Activated T-cell treated with anti-CD3 and anti-CD28 coated beads, Interleukin-2, amount 50 U/mL, for 48 hours (primary cell): Measurements from ENCODE around the gene SORCS2.

Experiments used
- DNase-seq, 2 experiments: peaks; one replicate each; pipeline ENCODE4 v3.0.0-alpha.2; 2020

The SORCS2 gene

DNA sequence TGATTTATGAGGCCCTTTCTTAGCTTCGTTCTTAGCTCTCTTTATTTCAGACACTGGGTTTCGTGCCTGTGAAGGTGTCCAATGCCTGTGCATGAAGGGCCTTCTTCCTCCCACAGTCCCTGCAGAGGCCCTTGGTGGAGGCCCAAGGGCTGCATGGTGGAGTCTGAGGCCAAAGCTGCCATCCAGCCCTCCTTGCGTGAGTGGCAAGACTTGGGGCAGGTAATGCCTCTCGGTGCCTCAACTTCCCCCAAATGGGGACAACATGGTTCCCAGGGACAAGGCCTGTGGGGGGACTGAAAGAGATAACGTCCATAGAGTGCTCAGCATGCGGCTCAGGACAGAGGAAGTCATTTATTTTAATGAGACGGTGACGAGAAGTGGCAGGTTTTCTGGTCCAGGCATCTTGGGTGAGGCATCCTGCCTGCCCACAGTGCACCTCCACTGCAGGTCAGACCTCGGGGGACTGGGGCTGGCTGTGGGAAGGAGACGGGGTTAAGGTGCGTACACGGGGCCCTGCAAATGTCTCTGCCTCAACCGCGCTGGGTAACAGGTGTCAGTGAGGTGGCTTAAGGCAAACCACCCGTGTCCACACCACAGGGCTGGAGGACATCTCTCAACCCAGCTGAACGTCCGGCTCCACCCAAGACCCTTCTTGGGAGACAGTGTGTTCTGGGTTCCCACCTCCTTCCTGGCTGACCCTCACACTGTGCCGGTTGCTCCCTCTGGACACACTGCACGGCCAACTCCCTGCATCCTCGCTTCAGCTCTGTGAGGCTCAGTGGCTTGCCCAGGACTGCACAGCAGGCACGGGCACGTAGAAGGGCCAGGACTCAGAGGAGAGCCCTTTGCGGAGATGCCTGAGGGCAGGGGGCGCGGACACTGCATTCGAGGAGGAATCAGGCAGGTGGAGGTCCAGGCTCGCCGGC, 191.9 kb downstream of the SORCS2 start:
- DNase-seq = peak in 1 of 2 experiments; percentile 9

DNA sequence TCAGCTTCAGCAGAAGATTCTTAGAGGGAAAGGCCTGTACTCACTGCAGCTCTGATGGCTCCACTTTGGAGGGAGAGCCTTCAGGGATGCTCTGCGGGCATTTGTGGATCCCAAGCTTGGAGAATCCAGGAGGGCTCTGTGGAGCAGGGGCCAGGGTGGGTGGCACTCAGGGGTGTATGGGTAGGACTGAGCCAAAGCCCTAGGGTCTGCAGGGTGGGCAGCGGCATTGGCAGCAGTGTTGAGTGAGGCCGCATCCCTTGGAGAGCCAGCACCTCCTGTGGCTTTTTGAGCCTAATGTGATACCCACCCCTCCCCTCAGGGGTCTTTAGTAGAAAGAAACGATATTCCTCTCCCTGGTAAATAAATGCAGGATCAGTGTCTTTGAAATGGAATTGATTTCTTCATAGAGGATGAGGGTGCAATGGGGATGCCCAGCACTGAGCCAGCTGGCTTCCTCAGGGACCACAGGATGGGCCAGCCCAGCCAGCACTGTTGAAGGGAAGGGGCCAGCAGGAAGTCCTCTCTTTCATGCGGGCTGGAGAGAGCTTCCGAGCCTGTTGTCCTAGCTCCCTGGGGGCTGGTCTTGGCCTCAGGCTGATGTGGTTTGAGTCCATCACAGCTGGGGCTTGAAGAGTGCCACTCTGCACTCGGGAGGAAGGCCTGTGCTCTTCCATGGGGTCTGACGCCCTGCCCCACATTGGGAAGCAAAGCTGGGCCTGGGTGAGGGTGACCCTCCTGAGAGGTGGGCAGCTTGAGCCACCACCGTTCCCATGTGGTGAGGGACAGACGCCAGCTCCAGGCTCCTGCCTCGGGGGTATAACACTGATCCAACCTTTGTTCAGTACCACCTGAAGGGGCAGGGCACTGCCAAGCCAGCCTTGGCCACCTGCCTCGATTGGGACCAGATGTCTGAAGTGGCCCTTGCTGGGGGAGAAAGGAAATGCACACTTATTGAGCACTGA, 192.9 kb downstream of the SORCS2 start:
- DNase-seq = no peak

DNA sequence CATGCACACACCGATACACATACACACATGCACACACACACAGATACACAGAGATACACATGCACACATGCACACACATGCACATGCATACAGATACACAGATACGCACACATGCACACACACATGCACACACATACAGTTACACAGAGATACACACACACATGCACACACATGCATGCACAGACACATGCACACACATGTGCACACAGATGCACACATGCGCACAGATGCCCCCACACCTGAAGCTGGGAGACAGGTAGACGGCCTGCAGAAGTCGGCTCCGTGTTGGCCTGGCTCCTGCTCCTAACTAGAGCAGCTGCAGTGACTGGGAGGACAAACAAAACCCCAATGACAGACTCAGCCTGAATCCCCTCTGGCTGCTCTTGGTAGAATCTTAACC, 195.6 kb downstream of the SORCS2 start:
- no peak for DNase-seq

DNA sequence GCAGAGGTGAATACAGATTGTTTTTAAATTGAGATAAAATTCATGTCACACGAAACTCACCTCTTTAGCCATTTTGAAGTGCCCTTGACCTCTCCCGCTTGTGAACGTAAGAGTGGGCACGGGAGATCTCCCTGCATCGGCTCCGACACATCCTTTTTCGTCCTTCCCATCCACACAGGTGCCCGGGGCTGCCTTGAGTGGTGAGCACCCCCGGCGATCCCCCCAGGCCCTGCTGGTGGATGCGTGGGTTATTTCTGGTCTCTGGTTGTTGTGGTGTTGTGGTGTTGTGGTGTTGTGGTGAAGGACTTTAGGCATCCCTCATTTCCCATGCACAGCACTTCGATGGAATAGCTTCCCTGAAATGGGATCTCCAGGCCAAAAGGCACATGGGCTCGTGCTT, 196.3 kb downstream of the SORCS2 start:
- DNase-seq = no peak

DNA sequence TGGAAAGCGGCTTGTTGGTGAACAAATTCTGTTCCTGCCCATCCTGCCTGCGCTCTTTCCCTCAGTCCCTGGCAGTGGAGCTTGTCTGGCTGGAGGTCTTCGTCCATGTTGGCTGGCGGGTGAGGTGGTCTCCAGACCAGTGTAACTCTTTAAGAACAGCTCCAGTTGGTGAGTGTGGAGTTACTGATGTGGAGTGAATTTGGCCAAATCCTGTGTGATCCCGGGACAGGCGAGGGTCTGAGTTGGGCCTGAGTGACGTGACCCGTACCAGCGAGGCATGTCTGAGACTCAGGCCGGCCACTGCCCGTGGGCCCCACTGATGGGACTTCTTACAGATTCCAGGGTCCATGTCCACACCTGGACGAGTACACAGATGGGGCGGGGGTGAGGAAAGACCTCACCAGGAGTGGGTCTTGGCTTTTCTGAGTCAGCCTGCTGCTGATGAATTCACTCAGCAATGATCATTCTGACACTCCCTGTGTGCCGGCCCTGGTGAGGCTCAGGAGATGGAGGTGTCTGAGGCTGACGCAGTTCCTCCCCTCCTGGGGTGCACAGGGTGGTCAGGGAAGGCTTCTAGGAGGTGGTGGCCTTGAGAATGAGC, 196.9 kb downstream of the SORCS2 start:
- DNase-seq = peak in 1 of 2 experiments; percentile 1

DNA sequence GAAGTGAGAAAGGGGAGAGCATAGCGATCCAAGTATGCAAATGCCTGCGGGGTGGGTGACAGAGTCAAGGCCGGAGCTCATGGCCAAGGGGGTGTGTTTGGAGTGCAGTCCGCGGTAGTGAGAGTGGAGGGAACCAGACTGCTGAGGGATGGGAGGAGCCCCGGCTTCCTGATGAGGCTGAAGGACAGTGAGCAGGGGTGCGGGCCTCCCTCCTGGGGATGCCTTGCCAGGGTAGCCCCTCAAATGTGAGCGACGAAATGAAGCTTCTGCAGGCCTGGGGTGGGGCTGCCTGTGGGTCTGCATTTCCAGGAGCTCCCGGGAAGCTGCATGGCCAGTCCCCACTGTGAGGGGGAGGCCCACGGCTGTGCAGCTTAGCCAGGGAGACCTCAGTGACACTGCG, 197.4 kb downstream of the SORCS2 start:
- DNase-seq = peak in 1 of 2 experiments; percentile 2

DNA sequence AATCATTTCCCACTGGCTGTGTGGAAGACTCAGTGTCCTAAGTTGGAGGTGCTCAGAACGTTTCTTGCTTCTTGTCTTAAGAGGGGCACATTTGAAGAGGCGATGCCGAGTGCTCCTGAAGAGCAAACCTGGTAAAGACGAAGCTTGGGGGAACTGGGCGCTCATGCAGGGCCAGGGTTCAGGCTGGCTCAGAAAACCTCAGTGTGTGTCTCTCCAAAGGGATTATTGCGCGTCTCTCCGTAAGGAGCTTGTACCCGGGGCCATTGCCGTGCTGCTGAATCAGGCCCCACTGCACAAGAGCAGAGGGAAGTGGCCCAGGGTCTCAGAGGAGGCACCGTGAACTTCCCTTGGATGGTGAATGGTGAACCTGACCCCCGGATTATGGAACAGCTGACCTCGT, 198.0 kb downstream of the SORCS2 start:
- no peak for DNase-seq

DNA sequence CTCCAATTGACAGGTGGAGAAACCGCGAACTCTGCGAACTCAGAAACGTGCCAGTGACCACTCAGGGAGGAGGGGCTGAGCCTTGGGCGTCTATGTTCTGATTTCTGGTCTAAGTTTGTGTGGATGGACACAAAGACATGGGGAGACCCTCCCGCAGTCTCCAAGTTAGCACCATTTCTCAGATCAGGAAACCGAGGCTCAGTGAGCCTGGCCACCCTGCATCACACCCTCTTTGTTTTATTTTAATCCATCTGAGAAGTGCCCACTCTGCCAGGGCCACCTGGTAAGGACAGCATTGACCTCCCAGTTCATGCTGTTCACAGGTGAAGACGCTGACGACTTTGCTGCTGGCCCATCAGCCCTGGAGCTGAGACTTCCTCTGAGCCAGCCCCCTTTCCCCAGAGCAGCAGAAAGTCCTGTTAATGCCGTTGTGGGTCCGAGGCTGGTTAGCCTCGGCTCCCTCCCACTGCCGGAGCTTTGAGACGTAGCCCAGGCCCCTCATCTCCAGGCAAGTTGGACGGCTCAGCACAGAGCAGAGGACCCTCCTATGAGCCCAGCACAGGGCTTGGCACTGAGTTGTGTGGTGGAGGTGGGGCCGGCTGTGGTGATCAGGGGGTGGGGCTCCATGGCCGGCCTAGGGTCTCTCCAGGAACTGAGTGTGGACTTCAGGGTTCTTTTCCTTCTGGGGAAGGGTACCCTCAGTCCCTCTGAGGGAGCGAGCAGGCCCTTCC, 198.7 kb downstream of the SORCS2 start:
- peak in 1 of 2 experiments; percentile 4 for DNase-seq

DNA sequence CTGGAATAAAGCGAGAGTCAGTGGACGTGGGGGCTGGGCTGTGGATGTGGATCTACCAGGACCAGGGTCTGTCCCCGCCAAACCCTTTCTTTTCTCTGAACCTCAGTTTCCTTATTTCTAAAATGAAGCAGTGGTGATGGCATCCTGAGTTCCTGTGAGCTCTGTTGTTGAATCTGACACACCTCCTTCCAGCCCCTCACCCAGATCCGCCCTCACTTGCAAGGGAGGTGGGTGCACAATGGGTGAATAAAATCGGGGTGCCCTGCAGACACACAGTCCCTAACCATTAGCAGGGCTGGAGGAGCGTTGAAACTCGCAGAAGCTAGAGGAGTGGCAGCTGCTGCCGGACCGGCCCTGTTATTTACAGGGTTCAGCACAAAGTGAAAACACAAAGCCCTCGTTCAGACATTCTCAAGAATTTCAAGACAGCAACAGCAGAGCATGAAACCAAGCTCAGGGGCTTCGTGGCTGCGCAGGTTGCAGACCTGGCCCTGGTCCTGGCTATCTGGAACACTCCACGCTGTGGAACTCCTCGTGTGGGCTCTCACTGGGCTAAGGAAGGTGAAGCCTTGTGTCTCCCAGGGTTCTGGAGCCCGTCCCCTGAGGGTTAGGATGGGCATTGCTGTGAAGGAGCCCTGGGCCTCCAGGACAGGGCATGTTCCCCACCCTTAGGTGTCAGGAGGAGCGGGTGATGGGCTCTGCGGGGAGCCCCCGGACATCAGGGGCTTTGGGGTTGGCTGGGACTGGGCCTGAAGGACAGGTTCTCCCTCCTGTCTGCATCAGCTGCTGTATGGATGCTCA, 199.5 kb downstream of the SORCS2 start:
- peak in 1 of 2 experiments; percentile 4 for DNase-seq

DNA sequence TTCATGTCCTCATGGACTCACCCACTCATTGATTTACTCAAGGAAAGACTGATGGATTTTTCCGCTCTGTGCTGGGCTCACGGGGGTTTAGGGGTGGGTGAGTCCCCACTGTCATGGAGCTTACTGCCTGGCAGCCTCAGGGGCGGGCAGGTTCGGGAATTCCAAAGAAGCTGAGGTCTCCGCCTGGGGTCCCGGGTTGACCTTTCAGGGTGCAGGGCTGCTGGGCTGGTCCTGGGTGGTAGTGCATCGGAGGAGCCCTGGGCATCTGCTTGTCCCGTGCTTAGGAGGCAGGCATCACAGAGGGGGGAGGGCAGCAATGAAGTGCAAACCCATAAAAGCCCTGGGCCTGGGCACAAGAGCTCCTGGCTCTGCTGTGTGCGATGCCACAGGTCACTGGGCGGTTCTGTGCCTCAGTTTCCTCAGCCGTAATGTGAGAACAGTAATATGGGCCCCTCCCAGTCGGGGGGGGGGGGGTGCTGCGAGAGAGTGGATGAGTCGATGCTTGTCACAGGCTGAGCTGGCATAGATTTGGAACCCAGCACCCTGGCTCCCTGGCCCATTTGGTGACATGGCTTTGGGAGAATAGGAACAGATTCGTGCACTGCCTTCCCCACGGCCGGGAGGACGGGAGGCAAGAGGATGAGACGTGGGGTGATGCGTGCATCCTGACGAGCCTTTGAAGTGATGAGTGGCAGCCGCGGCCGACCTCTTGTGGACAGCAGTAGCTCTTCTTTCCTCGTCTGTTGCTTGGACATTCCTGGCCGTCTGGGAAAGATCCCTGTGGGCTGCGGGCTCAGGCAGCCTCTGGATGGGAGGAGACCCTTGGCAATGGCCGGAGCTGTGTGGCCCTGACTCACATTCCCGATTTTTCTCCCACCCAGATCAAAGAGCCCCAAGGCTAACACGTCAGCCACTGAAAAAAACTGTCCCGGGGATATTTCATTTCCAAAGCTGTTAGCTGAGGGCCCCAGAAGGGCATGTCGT, 200.4 kb downstream of the SORCS2 start:
- peak in 1 of 2 experiments; percentile 3 for DNase-seq

DNA sequence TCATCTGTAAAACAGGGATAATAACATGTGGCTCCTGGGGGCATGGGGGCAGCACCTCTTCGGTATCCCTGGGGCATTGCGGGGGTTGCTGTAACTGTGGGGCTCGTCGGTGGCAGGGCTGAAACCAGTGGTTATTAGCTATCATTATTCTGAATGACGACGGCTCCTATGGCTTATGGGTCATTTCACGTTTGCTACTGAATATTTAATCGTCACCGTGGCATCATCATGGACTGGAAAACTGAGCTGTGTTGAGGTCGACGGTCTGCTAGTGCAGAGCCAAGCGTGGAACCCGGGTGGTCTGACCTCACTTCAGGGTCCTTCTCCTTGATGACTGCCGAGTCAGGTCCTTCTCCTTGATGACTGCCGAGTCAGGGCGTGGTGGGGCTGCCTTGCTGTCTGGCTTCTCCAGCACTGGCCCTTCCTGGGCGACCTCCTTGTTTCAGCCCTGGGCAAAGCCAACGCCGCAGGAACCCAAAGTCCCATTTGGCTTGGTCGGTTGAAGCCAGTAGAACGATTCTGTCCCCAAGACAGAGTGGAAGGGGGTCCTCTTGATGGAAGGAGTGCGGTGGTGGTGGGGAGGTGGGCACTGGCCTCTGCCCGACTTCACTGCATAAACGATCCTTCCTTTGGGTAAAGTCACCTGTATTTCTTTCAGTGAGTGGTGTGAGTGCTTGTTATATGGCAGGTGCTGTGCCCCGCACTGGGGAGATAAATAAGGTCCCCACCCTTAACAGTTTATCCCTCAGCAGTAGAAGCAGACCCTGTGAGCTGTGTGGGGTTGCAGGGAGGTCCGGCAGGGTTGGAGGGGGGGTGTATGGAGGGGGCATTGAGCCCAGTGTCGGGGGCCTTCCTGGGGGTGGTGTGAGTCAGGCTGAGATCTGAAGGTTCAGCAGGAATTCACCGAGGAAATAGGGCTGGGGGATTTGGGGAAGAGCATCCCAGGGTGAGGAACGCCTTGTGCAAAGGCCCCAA, 201.6 kb downstream of the SORCS2 start:
- no peak for DNase-seq

DNA sequence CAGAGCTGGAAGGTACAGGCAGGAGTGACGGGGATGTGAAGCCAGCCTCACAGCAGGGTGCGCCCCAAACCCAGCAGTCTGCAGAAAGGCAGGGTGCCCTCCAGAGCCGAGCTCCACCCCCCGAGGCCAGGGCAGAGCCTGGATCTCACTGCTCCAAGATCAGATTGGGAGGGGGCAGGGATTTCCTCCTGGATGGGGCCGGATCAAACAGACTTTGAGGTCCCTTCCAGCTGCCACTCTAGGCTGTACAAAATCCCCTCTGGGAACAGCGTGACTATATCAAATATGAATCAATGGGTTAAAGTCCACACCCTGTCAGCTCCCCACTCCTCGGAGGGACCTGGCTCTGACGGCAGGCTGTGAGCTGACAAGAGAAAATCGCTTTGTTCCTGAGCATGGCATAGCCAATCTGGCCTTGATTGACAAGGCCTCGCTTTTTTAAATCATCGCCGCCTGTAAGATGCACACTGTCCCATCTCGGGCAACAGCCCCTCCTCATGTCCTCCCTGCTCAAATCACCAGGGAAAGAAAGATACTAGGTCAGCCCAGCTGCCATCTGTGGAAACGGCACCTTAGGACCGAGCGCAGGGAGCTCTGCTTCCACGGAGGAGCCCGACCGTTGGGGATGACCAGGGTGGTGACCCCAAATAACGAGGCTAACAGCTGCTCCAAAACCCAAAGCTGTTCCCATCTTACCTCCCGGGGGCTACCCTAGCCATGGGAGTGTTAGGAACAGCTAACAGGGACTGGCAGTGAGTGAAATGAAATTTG, 202.5 kb downstream of the SORCS2 start:
- DNase-seq = no peak

DNA sequence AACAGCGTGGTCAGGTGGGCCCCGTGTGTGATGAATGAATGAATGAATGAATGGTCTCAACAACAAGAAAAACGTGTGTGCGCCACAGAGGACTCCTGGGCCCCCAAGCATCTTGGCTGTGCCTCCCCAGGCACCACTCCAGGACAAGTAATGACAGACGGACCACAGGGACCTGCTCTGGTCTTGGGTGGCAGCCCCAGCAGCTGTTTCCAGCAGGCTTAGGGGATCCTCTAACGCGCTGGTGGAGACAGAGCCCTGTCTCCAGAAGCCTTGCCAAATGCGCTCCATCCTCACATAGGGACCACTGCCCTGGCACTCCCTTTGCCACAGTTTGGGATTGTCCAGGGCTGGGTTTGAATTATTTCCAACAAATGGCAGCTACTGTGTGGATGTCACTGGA, 203.3 kb downstream of the SORCS2 start:
- DNase-seq = no peak

DNA sequence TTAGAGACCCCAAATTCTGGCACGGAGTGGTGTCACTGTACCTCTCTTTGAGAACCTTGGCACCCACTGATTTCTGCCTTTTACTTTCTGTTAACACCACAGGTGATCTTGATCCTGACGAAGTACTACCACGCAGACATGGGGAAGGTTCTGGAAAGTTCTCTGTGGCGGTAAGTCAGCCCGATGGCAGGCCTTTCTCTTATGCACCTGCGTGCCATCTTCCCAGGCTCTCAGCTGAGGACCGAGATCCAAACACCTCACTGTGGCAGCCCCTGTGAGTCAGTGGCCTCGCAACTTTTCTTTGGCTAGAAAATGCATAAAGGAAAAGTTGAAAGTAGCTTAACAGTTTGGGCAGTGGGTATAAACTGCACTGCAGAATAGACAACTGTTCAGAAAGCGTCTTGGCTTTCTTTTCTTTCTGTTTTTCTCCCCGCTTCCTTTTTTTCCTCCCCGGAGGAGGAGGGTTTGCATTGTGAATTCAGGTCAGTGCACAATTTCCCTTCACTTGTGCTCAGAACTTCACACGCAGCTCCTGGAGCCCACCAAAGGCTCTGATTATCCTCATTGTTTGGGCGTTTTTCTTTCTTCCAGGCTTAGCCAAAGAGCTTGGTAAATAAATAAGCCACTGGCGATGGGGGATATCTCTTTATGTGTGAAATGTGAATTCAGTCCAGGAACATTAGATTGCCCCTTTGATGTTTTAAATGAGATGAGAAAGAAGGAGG, 204.0 kb downstream of the SORCS2 start:
- DNase-seq = no peak

DNA sequence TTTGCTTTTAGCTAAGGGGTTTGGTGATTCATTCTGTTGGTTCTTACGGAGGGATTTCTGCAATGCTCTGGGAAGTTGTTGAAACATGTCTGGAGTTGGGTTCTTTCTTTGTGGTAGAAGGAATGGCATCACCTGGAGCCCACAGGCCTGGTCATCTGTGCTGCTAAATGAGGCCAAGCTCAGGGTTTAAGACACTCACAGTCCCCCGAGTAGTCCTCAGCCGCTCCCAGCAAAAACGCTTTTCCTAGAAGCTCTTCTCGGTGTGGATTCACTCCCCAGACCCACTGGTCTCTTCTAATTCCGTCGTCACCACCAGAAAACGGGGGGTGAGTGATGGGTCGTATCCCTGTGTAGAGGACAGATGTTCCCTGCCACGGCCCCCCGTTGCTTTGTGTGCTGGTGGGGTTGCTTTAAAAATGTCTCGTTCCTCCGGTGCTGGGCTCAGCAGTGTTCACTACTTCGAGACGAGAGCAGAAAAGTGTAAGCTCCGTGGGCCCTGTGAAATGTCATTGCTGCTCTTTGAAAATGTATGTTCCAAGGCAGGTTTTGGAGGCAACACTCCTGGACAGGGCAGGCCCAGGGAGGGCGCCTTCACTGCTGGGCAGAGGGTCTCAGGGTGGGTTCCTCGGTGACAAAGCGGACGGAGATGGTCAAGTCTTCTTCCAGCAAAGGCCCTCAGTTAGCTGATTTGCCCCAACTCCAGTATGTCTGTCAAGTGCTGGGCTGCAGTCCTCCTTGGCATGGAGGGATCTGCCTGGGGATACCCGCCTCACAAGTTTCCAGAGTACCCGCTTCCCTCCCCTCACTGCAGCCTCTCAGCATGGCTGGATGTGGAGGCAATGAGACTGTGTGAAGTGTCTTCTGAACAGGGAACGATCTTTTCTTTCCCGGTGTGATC, 205.1 kb downstream of the SORCS2 start:
- no peak for DNase-seq

DNA sequence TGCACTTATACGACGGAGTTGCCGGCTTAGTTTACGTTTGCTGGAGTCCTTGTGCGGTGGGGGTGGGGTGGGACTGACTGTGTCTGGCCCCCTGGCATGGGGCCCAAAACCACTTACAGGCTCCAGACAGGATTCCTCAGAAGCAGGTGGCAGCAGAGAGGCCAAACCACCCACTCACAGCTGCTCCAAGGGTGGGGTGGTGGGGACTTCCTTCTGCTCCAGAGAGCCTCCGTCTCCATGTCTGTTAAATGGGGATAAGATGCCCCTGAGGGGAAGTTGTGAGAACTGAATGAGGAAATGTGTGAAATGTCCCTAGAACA, 205.7 kb downstream of the SORCS2 start:
- no peak for DNase-seq
